Neuronal stem cell (in vitro differentiated cells): ENCODE results near the gene ANKRD28.

ENCODE experiments used
- DNase-seq: peaks from one replicate; pipeline ENCODE4 v3.0.0-alpha.2; 2013; ENCODE audit warnings: low spot score
- H2AFZ ChIP-seq: one replicate; pipeline ENCODE4 v1.6.1; 2013; ENCODE audit warnings: mild to moderate bottlenecking, low read length, inconsistent platforms
- H2AK5ac ChIP-seq: 2 replicates; pipeline ENCODE4 v1.6.1; 2013; ENCODE audit warnings: low read depth, mild to moderate bottlenecking, inconsistent platforms, low read length, moderate library complexity, mixed read lengths
- H2BK120ac ChIP-seq: 2 replicates; pipeline ENCODE4 v1.6.1; 2013; ENCODE audit warnings: low read depth, mild to moderate bottlenecking, inconsistent platforms, low read length, moderate library complexity, mixed read lengths
- H2BK12ac ChIP-seq: one replicate; pipeline ENCODE4 v1.6.1; 2013; ENCODE audit warnings: low read length, inconsistent platforms
- H2BK15ac ChIP-seq: 2 replicates; pipeline ENCODE4 v1.6.1; 2013; ENCODE audit warnings: mild to moderate bottlenecking, low read length, inconsistent platforms, mixed read lengths
- H2BK5ac ChIP-seq: one replicate; pipeline ENCODE4 v1.6.1; 2013; ENCODE audit warnings: inconsistent platforms, mild to moderate bottlenecking, low read length, moderate library complexity
- H3K14ac ChIP-seq: one replicate; pipeline ENCODE4 v1.6.1; 2013; ENCODE audit warnings: low read length, inconsistent platforms
- H3K18ac ChIP-seq: 2 replicates; pipeline ENCODE4 v1.6.1; 2013; ENCODE audit warnings: low read length, inconsistent platforms
- H3K23ac ChIP-seq: 2 replicates; pipeline ENCODE4 v1.6.1; 2013; ENCODE audit warnings: low read depth, mild to moderate bottlenecking, mixed read lengths, low read length, inconsistent platforms; ENCODE audit not compliant: poor library complexity
- H3K27ac ChIP-seq: replicated peaks from 3 replicates; pipeline ENCODE4 v1.5.1; 2013; ENCODE audit warnings: low read length, inconsistent platforms
- H3K27me3 ChIP-seq, 3 experiments: 2 replicates each; pipeline ENCODE4 v1.6.1; 2013; ENCODE audit warnings: low read length in 3 of 3, mild to moderate bottlenecking in 2 of 3, inconsistent platforms in 1 of 3, low read depth in 1 of 3, mixed read lengths in 1 of 3, moderate library complexity in 1 of 3; ENCODE audit not compliant: control insufficient read depth in 3 of 3, insufficient read depth in 3 of 3
- H3K36me3 ChIP-seq, 2 donors: replicated peaks in 1 of 2; 2 replicates each; pipeline ENCODE4 v1.6.1; 2013; ENCODE audit warnings: low read length in 2 of 2; ENCODE audit not compliant: control insufficient read depth in 2 of 2, insufficient read depth in 2 of 2
- H3K4ac ChIP-seq: 2 replicates; pipeline ENCODE4 v1.6.1; 2013; ENCODE audit warnings: inconsistent platforms, mild to moderate bottlenecking, low read length, moderate library complexity
- H3K4me1 ChIP-seq, 2 donors: 1 replicate in 1 of 2; 2 replicates in 1 of 2; pipeline ENCODE4 v1.6.1; 2013; ENCODE audit warnings: low read length in 2 of 2, low read depth in 1 of 2; ENCODE audit not compliant: control insufficient read depth in 2 of 2, insufficient read depth in 1 of 2
- H3K4me2 ChIP-seq: one replicate; pipeline ENCODE4 v1.6.1; 2013; ENCODE audit warnings: mild to moderate bottlenecking, low read length, inconsistent platforms; ENCODE audit not compliant: insufficient read depth, poor library complexity, severe bottlenecking
- H3K4me3 ChIP-seq, 2 donors: 2 replicates each; pipeline ENCODE4 v1.5.1; 2013; ENCODE audit warnings: low read length in 2 of 2, mild to moderate bottlenecking in 2 of 2, inconsistent platforms in 1 of 2, moderate library complexity in 1 of 2
- H3K79me1 ChIP-seq: one replicate; pipeline ENCODE4 v1.6.1; 2013; ENCODE audit warnings: low read depth, mild to moderate bottlenecking, inconsistent platforms, low read length, moderate library complexity
- H3K9ac ChIP-seq: one replicate; pipeline ENCODE4 v1.6.1; 2013; ENCODE audit warnings: mild to moderate bottlenecking, low read depth, low read length, inconsistent platforms; ENCODE audit not compliant: poor library complexity
- H3K9me3 ChIP-seq, 2 donors: replicated peaks in 1 of 2; 2 replicates each; pipeline versions ENCODE3 to v1.6.1; 2013; ENCODE audit warnings: low read length in 2 of 2, mild to moderate bottlenecking in 2 of 2, inconsistent platforms in 1 of 2, low read depth in 1 of 2, mixed read lengths in 1 of 2, moderate library complexity in 1 of 2; ENCODE audit not compliant: control insufficient read depth in 2 of 2, insufficient read depth in 1 of 2
- H4K8ac ChIP-seq: one replicate; pipeline ENCODE4 v1.6.1; 2013; ENCODE audit warnings: low read depth, mild to moderate bottlenecking, inconsistent platforms, low read length, moderate library complexity
- H4K91ac ChIP-seq: one replicate; pipeline ENCODE4 v1.6.1; 2013; ENCODE audit warnings: low read length, low read depth, mild to moderate bottlenecking, inconsistent platforms; ENCODE audit not compliant: poor library complexity
- WGBS, 2 donors: extraction: QIAGEN DNeasy Blood & Tissue Kit; methylation state at CpG; one replicate each; pipeline ENCODE4 v1.1.7; 2013; ENCODE audit warnings: missing lambda C conversion rate in 2 of 2, mixed read lengths in 1 of 2; ENCODE audit not compliant: insufficient read length in 2 of 2, insufficient replicate concordance in 1 of 2; ENCODE audit errors: extremely low coverage in 2 of 2; 5-methylcytosine and 5-hydroxymethylcytosine counted together

The ANKRD28 gene

DNA sequence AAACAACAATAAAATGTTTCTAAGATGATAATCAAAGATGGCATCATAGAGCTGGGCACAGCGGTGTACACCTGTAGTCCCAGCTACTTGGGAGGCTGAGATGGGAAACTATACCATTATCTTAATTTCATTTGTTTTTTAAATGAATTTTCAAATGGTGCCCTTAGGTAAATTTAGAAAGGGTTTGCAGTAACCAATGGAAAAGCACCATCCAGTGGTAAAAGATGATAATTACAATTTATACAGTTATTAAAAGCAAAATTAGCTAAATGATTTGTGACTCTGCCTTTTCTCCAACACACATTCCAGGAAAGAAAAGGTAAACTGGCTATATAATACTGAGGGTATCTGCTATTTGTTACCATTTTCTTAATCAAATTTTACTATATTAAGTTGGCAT lies 14.4 kb upstream of the ANKRD28 start:
- DNase-seq: no peak
- no peak overlapping the region for H2AFZ ChIP-seq
- no peak overlapping the region for H2BK5ac ChIP-seq
- no peak overlapping the region for H3K4me2 ChIP-seq
- no peak overlapping the region for H4K8ac ChIP-seq
- H3K23ac ChIP-seq: no peak overlapping the region
- WGBS, 2 donors: no CpG with 5 or more reads among the region's 1 CpG
- no peaks in the 10 kb centered on the region for H3K36me3 ChIP-seq
- H3K4me1 ChIP-seq: peaks cover 0 to 2% of the 10 kb centered on the region in 2 donors
- H2AK5ac ChIP-seq: no peak overlapping the region
- H2BK12ac ChIP-seq: no peak overlapping the region
- H3K14ac ChIP-seq: no peak overlapping the region
- no peak overlapping the region for H3K27ac ChIP-seq
- H3K18ac ChIP-seq: no peak overlapping the region
- no peak overlapping the region for H3K9ac ChIP-seq
- H3K9me3 ChIP-seq: no peaks in the 10 kb centered on the region
- no peak overlapping the region for H2BK15ac ChIP-seq
- H3K27me3 ChIP-seq: no peaks in the 10 kb centered on the region
- H3K79me1 ChIP-seq: no peaks in the 10 kb centered on the region
- H3K4ac ChIP-seq: no peak overlapping the region
- no peak overlapping the region for H4K91ac ChIP-seq
- H3K4me3 ChIP-seq: no peak overlapping the region
- no peak overlapping the region for H2BK120ac ChIP-seq

GRCh38 chr3:15810702-15811101 lies 12.9 kb upstream of the ANKRD28 start:
- Histone ChIP-seq H2BK120ac (no peak overlapping the region), H2BK5ac (no peak overlapping the region), H3K4me2 (no peak overlapping the region), H2AK5ac (no peak overlapping the region), H2AFZ (no peak overlapping the region), H3K18ac (no peak overlapping the region), H3K36me3 (no peaks in the 10 kb centered on the region), H3K4ac (no peak overlapping the region), H3K9ac (no peak overlapping the region), H4K8ac (no peak overlapping the region), H3K27me3 (no peaks in the 10 kb centered on the region), H2BK15ac (no peak overlapping the region), H3K27ac (no peak overlapping the region), H3K79me1 (no peaks in the 10 kb centered on the region), H4K91ac (no peak overlapping the region), H3K23ac (no peak overlapping the region), H2BK12ac (no peak overlapping the region), H3K4me3 (no peak overlapping the region), H3K9me3 (no peaks in the 10 kb centered on the region), H3K4me1 (peaks cover 0 to 2% of the 10 kb centered on the region in 2 donors), H3K14ac (no peak overlapping the region)
- no peak for DNase-seq

DNA sequence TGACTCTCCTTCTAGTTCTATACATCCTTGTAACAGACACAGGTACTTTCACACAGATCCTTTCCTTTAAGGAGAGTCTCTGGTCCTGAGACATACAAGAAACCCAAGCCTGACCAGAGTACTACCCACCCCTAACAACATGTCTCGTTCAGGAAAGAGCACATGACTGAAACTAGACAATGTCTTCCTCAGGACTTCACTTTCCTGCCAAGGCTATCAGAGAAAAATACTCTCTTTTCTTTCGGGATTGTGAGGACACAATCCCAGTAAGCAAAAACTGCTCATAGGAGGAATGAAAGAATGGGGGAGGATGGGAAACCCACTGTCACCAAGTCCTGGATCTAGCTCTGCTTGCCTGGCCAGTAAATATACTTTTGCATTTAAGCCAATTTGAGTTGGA lies 11.5 kb upstream of the ANKRD28 start:
- Histone ChIP-seq H3K18ac (no peak overlapping the region), H3K27me3 (no peaks in the 10 kb centered on the region), H2BK5ac (no peak overlapping the region), H3K14ac (no peak overlapping the region), H2BK12ac (no peak overlapping the region), H3K36me3 (no peaks in the 10 kb centered on the region), H3K4me3 (no peak overlapping the region), H3K9ac (no peak overlapping the region), H2BK120ac (no peak overlapping the region), H4K91ac (no peak overlapping the region), H3K4me2 (no peak overlapping the region), H2AFZ (no peak overlapping the region), H4K8ac (no peak overlapping the region), H3K4ac (no peak overlapping the region), H3K4me1 (peaks cover 0 to 2% of the 10 kb centered on the region in 2 donors), H2AK5ac (no peak overlapping the region), H3K79me1 (no peaks in the 10 kb centered on the region), H3K23ac (no peak overlapping the region), H2BK15ac (no peak overlapping the region), H3K27ac (no peak overlapping the region), H3K9me3 (no peaks in the 10 kb centered on the region)
- no peak for DNase-seq
- WGBS, 2 donors: no CpG with 5 or more reads among the region's 2 CpGs

GRCh38 chr3:15808679-15809310 lies 11.0 kb upstream of the ANKRD28 start:
- Histone ChIP-seq H3K27ac (no peak overlapping the region), H3K18ac (no peak overlapping the region), H3K4me2 (no peak overlapping the region), H3K79me1 (no peaks in the 10 kb centered on the region), H3K36me3 (no peaks in the 10 kb centered on the region), H4K8ac (no peak overlapping the region), H3K23ac (no peak overlapping the region), H3K4me3 (no peak overlapping the region), H2BK5ac (no peak overlapping the region), H3K9me3 (no peaks in the 10 kb centered on the region), H3K27me3 (no peaks in the 10 kb centered on the region), H2BK12ac (no peak overlapping the region), H3K4ac (no peak overlapping the region), H4K91ac (no peak overlapping the region), H2AFZ (no peak overlapping the region), H2AK5ac (no peak overlapping the region), H3K9ac (no peak overlapping the region), H2BK120ac (no peak overlapping the region), H3K4me1 (peaks cover 0 to 2% of the 10 kb centered on the region in 2 donors), H2BK15ac (no peak overlapping the region), H3K14ac (no peak overlapping the region)
- no peak for DNase-seq
- WGBS, 2 donors: no CpG with 5 or more reads among the region's 2 CpGs
